Mesendoderm (in vitro differentiated cells): ENCODE data around the gene CCDC142.
A peak's percentile ranks its signal among the peaks of the same experiment; 100 is the strongest.

Experiments used
- DNase-seq: peaks from one replicate; pipeline ENCODE4 v3.0.0; 2013
- H2AK5ac ChIP-seq: 2 replicates; pipeline ENCODE4 v1.6.1; 2013; ENCODE audit warnings: low read length, inconsistent platforms
- H2BK120ac ChIP-seq: 2 replicates; pipeline ENCODE4 v1.6.1; 2013; ENCODE audit warnings: low read depth, mild to moderate bottlenecking, low read length, moderate library complexity, mixed read lengths
- H2BK15ac ChIP-seq: replicated peaks from 2 replicates; pipeline ENCODE4 v1.6.1; 2013; ENCODE audit warnings: low read depth, mild to moderate bottlenecking, moderate library complexity
- H2BK5ac ChIP-seq: 2 replicates; pipeline ENCODE4 v1.6.1; 2013; ENCODE audit warnings: low read length, inconsistent platforms
- H3K18ac ChIP-seq: 2 replicates; pipeline ENCODE4 v1.6.1; 2013; ENCODE audit warnings: mild to moderate bottlenecking, low read length, mixed read lengths
- H3K23ac ChIP-seq: one replicate; pipeline ENCODE4 v1.6.1; 2013; ENCODE audit warnings: low read length
- H3K27ac ChIP-seq: 2 replicates; pipeline ENCODE4 v1.5.1; 2013; ENCODE audit warnings: low read depth, mild to moderate bottlenecking, inconsistent platforms, low read length, moderate library complexity
- H3K27me3 ChIP-seq: 2 replicates; pipeline ENCODE4 v1.6.1; 2013; ENCODE audit warnings: low read length, control low read depth, mild to moderate bottlenecking, inconsistent platforms; ENCODE audit not compliant: insufficient read depth, poor library complexity
- H3K36me3 ChIP-seq: 2 replicates; pipeline ENCODE4 v1.6.1; 2013; ENCODE audit warnings: low read length, inconsistent platforms; ENCODE audit not compliant: control insufficient read depth, insufficient read depth
- H3K4ac ChIP-seq: one replicate; pipeline ENCODE4 v1.6.1; 2013; ENCODE audit warnings: low read depth, mild to moderate bottlenecking, low read length, moderate library complexity
- H3K4me1 ChIP-seq: 2 replicates; pipeline ENCODE4 v1.6.1; 2013; ENCODE audit warnings: low read depth, low read length, inconsistent platforms; ENCODE audit not compliant: control insufficient read depth
- H3K4me2 ChIP-seq: 2 replicates; pipeline ENCODE4 v1.6.1; 2013; ENCODE audit warnings: low read length
- H3K4me3 ChIP-seq: 2 replicates; pipeline ENCODE4 v1.5.1; 2013; ENCODE audit warnings: mild to moderate bottlenecking, low read length
- H3K56ac ChIP-seq: one replicate; pipeline ENCODE4 v1.6.1; 2013; ENCODE audit warnings: low read length
- H3K79me1 ChIP-seq: 2 replicates; pipeline ENCODE4 v1.6.1; 2013; ENCODE audit warnings: low read length, inconsistent platforms
- H3K79me2 ChIP-seq: 2 replicates; pipeline ENCODE4 v1.6.1; 2013; ENCODE audit warnings: mild to moderate bottlenecking, low read length; ENCODE audit not compliant: control insufficient read depth, insufficient read depth
- H3K9ac ChIP-seq: 2 replicates; pipeline ENCODE4 v1.6.1; 2013; ENCODE audit warnings: low read length, inconsistent platforms
- H4K5ac ChIP-seq: one replicate; pipeline ENCODE4 v1.6.1; 2013; ENCODE audit warnings: low read length
- H4K8ac ChIP-seq: one replicate; pipeline ENCODE4 v1.6.1; 2013; ENCODE audit warnings: low read depth, mild to moderate bottlenecking, control low read depth, low read length, moderate library complexity
- WGBS: extraction: QIAGEN DNeasy Blood & Tissue Kit; methylation state at CpG from one replicate; pipeline ENCODE4 v1.1.7; 2013; ENCODE audit warnings: low lambda C conversion rate, missing lambda C conversion rate; ENCODE audit not compliant: insufficient coverage; ENCODE audit errors: extremely low coverage; 5-methylcytosine and 5-hydroxymethylcytosine counted together

The CCDC142 gene

DNA sequence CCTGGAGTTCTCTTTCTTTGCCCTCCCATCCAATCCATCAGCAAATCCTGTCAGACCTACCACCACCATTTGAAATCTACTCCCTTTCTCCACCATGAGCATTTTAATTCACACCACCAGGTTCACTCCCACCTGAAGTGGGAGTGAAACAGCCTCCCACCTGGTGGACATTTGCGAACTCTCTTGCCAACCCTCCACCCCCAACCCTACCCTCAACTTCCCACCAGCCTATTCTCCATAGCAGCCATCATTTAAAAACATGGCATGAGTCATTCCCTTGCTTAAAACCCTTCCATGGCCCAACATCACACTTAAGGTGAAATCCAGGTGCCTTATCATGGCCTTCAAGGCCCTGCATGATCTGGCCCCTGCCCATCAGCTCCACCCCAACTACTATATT lies 44.5 kb downstream of the CCDC142 start:
- Histone ChIP-seq H3K27ac (no peak overlapping the region), H2BK5ac (no peak overlapping the region), H3K9ac (no peak overlapping the region), H3K79me2 (peaks cover 56% of the 10 kb centered on the region), H3K4me1 (peaks cover 18% of the 10 kb centered on the region), H3K4me3 (no peak overlapping the region), H3K23ac (no peak overlapping the region), H3K27me3 (no peaks in the 10 kb centered on the region), H4K5ac (no peak overlapping the region), H2AK5ac (no peak overlapping the region), H2BK15ac (no peak overlapping the region), H3K4me2 (no peak overlapping the region), H3K79me1 (peaks cover 40% of the 10 kb centered on the region), H2BK120ac (no peak overlapping the region), H3K56ac (no peak overlapping the region), H4K8ac (no peak overlapping the region), H3K18ac (no peak overlapping the region), H3K36me3 (no peaks in the 10 kb centered on the region), H3K4ac (no peak overlapping the region)
- DNase-seq = no peak
- WGBS = no CpG with 5 or more reads among the region's 1 CpG

DNA sequence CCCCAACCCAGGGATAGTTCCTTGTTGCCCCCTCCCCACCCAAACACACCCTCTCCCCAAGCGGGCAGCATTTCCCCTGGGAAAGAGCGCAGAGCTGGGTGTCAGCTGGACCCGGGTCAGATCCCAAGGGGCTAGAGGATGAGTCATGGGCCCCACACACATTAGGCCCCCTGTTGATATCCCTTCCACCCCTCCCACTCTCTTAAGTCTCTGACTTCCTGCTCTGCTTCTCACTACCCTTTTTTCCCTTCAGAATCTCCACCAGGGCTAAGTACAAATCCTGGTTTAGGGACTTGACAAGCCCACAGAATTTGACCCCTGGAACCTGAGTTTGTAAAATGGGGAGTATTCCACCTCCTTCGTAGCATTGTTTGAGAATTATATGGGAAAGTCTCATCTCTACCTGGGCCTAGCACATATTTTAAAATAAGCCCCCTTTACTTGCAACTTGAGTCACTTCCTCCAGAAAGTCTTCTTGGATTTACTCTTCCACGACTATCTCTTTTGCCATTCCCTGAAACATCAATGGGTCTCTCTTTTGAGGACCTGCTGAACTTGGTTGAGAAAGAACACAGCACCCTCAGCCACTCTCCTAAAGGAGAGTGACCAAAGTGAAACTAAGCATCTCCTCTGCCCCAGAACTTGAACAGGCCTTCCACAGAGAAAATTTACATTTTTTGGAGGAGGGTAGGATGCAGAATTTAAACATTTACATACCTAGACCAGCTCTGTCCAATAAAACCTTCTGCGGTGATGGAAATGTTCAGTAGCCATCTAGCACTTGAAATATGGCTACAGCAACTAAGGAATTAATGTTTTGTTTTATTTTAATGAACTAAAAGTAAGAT lies 45.7 kb downstream of the CCDC142 start:
- no peak overlapping the region for H2BK5ac ChIP-seq
- no peak overlapping the region for H2BK15ac ChIP-seq
- no peak overlapping the region for H4K8ac ChIP-seq
- peaks cover 18% of the 10 kb centered on the region for H3K4me1 ChIP-seq
- H3K56ac ChIP-seq = peak overlapping the region; percentile 56
- peak overlapping the region; percentile 24 for H3K9ac ChIP-seq
- DNase-seq = peak; percentile 65
- H3K4ac ChIP-seq = no peak overlapping the region
- H3K36me3 ChIP-seq = peaks cover 4% of the 10 kb centered on the region
- no peak overlapping the region for H3K4me2 ChIP-seq
- WGBS = no CpG with 5 or more reads among the region's 6 CpGs
- H3K18ac ChIP-seq = peak overlapping the region; percentile 25
- H3K23ac ChIP-seq = no peak overlapping the region
- H3K79me1 ChIP-seq = peaks cover 45% of the 10 kb centered on the region
- H2AK5ac ChIP-seq = no peak overlapping the region
- H4K5ac ChIP-seq = no peak overlapping the region
- H3K4me3 ChIP-seq = no peak overlapping the region
- no peak overlapping the region for H3K27ac ChIP-seq
- no peak overlapping the region for H2BK120ac ChIP-seq
- peaks cover 56% of the 10 kb centered on the region for H3K79me2 ChIP-seq
- no peaks in the 10 kb centered on the region for H3K27me3 ChIP-seq

DNA sequence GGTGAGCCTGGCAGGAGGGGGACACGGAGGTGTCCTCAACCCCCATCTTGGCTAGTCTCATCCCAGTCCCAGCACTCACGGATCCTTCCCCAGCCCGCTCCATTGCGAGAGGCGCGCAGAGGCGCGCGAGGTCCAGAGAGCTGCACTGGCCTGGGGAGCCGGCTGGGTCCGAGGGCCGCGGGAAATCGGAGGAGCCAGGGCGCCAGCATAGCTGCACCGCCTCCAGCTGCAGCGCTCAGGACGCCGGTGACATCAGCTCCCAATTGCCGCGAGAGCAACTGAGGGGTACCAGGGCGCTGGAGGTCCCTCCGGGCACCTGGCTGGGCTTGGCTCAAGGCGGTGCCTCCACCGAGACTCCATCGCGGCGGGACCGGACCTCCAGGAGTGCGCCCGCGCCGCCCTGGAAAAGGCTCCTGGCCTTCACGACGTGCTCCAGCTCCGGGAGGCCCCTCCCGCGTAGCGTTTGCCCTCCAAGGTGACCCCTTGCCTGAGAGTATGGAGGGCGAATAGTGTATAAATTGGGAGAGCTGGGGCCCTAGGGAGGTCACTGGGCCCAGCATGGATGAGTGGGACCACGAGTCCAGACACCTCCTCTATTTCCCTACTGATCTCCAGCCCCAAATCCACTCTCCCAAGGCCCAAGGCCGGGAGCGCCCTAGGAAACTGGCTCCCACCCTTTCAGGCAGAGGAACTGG lies 46.5 kb downstream of the CCDC142 start:
- peak overlapping the region; percentile 13 for H3K9ac ChIP-seq
- no peak overlapping the region for H2BK15ac ChIP-seq
- H2BK5ac ChIP-seq = no peak overlapping the region
- no peak overlapping the region for H2AK5ac ChIP-seq
- H3K4me2 ChIP-seq = no peak overlapping the region
- H2BK120ac ChIP-seq = no peak overlapping the region
- H4K8ac ChIP-seq = no peak overlapping the region
- peaks cover 5% of the 10 kb centered on the region for H3K36me3 ChIP-seq
- H3K79me2 ChIP-seq = peaks cover 54% of the 10 kb centered on the region
- no peak overlapping the region for H3K27ac ChIP-seq
- peak overlapping the region; percentile 25 for H3K18ac ChIP-seq
- H3K79me1 ChIP-seq = peaks cover 46% of the 10 kb centered on the region
- H4K5ac ChIP-seq = no peak overlapping the region
- no peak for DNase-seq
- no peak overlapping the region for H3K23ac ChIP-seq
- WGBS = no CpG with 5 or more reads among the region's 43 CpGs
- no peak overlapping the region for H3K4me3 ChIP-seq
- H3K4me1 ChIP-seq = peaks cover 18% of the 10 kb centered on the region
- peak overlapping the region; percentile 56 for H3K56ac ChIP-seq
- no peak overlapping the region for H3K4ac ChIP-seq
- H3K27me3 ChIP-seq = no peaks in the 10 kb centered on the region

DNA sequence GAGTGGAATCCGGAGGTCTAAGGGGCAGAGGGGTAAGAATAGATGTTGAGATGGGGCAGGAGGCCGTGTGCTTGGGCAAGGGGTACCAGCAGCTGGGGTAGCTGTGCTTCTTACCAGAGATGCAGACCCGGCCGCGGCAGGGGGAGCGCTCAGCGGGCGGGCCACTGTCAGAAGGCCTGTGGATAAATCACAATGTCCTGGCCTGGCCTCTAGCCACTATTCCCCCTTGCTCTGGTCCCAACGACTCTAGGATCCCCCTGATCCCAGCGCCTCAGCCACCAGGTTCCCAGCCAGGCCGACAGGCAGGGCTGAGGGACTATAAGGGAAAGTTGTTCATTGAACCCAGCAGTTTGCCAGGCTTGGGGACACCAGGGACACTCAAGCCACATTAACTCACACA lies 52.3 kb downstream of the CCDC142 start:
- WGBS = no CpG with 5 or more reads among the region's 11 CpGs
- Histone ChIP-seq H3K36me3 (peaks cover 11% of the 10 kb centered on the region), H2AK5ac (no peak overlapping the region), H3K79me1 (peaks cover 12% of the 10 kb centered on the region), H3K18ac (no peak overlapping the region), H3K27me3 (no peaks in the 10 kb centered on the region), H4K8ac (no peak overlapping the region), H2BK15ac (no peak overlapping the region), H3K4ac (no peak overlapping the region), H2BK120ac (no peak overlapping the region), H2BK5ac (no peak overlapping the region), H3K9ac (no peak overlapping the region), H3K4me1 (peaks cover 13% of the 10 kb centered on the region), H3K4me2 (no peak overlapping the region), H3K4me3 (no peak overlapping the region), H4K5ac (no peak overlapping the region), H3K23ac (no peak overlapping the region), H3K56ac (no peak overlapping the region), H3K27ac (no peak overlapping the region), H3K79me2 (peaks cover 6% of the 10 kb centered on the region)
- DNase-seq = no peak

DNA sequence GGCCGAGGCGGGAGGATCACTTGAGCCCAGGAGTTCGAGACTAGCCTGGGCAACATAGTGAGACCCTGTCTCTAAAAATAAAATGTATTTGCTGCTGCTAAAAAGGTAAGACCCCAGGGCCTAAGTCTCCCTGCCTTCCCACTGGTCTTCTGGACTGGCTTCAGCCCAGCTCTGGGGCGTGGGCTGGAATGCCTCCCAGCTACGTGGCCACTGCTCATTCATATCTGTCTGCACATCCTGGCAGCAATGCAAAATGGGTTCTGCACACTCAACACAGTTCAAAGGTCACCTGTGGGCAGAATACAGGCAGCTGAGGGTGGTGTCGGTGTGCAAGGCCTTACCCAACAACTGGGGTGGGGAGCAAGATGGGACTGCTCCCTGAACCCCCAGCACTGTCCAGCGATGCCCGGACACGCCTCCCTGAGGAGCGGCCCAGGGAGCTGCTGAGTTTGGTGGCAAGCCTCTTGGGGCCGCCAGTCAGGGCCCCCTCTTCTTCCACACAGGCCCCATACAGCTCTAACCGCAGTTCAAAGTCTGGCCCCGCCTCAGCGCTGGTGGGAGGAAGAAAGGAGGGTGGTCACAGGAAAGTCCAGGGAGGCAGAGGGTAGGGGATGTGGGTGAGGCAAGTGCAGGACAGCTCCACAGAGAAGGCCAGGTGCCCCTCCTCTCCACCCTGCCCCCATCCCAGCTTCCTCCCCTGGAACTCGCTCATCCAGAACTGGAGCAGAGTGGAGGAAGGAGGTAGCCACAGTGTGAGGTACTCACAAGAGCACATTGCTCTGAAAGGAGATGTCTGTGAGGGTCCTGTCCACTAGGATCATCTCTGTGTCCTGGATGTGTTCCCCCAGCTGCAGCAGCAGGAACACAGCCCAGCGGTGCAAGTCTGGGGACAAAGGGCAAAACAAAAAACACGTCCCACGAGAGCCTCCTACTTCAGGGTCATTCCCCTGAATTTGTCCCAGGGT lies 53.0 kb downstream of the CCDC142 start:
- Histone ChIP-seq H3K23ac (no peak overlapping the region), H3K4me3 (no peak overlapping the region), H3K27ac (no peak overlapping the region), H3K27me3 (no peaks in the 10 kb centered on the region), H3K79me2 (peaks cover 1% of the 10 kb centered on the region), H3K36me3 (peaks cover 12% of the 10 kb centered on the region), H2BK120ac (no peak overlapping the region), H3K18ac (no peak overlapping the region), H3K9ac (no peak overlapping the region), H2AK5ac (no peak overlapping the region), H4K5ac (no peak overlapping the region), H3K56ac (no peak overlapping the region), H3K4me1 (peaks cover 13% of the 10 kb centered on the region), H3K4ac (no peak overlapping the region), H2BK5ac (no peak overlapping the region), H3K4me2 (no peak overlapping the region), H4K8ac (no peak overlapping the region), H2BK15ac (no peak overlapping the region), H3K79me1 (peaks cover 7% of the 10 kb centered on the region)
- WGBS = no CpG with 5 or more reads among the region's 18 CpGs
- no peak for DNase-seq
